Activated gamma-delta T cell (primary cell): Measurements from ENCODE around the gene FOXL1.

Experiments used
- DNase-seq: peaks from one replicate; lab custom pipeline; 2025; lab: John Stamatoyannopoulos, UW

FOXL1 gene

GRCh38 chr16:86568677-86569623, 9.4 kb upstream of the FOXL1 start:
- DNase-seq, result no peak

DNA sequence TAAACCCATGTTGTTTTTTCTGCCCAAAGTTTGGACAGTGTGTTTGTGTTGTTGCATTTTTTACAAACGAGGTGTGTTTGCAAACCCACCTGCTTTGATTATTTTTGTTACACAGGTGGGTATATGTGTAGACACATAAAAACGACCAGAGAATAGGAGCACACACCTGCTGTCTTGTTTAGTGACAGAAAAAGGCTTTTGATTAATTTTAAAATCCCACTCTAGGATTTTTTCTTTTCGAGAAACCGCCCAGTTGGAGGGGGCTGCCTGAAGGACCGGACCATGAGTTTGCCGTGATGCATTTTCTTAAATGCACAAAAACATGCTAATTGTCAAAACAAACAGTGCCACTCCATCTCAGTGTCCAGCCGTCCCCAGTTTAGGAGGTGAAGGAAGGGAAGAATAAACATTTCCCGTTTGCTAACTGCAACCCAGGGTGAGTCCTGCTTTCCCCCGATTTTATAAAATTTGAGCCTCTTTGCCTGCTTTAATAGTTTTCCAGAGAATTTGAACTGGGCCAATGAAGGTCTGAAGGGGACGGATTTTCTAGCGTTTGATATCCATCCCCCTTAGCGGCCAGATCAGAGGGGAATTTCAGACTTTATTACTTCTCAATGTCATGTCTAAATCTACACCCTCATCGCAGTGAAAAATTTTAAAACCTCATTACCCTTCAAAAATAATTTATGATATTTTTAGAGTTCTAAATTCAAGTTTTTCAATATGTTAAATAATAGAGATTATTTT, 8.5 kb upstream of the FOXL1 start:
- DNase-seq, result no peak

DNA sequence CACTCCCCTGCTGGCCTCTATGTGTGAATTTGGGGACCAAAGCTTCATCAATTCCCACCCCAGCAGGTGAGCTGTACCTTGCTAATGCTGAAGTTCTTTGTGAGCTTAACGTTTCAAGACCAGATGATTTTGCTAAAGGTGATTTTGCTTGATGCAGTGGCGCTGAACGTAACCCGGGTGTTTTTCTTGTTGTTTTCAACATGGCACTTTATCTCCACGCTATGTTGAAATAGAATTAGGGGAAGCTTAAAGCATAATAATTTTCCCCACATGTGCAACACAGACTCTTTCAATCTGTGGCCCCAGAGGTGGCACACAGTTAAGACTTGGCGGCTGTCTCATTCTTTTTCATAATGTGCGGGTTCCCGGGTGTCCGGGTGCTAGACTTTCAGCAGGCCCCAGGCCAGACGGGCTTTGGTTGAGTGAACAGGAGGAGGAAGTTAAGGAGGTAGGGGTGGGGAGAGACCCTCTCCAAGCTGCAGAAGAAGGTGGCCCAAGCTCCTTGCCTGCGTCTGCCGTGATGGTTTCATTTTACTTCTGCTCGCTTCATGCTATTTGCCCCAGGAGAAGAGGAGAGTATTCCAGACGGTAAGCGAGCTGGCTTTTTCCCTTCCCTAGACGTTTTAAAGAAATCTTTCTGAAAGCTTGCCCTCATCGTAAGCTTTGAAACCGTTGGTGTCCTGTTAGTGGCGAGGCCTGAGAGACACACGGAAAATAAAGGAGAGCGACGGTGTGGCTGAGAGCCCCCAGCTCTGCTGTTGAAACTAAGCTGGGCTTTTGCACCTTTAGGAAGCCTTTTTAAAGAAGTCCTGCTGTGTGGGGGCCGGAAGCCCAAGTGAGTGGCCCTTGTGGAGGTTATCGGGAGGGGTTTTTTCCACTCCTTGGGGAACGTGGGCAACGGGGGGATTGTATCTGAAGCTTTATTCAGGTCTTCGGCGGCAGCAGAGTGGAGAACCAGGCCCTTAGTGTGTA, 7.5 kb upstream of the FOXL1 start:
- DNase-seq, result no peak

DNA sequence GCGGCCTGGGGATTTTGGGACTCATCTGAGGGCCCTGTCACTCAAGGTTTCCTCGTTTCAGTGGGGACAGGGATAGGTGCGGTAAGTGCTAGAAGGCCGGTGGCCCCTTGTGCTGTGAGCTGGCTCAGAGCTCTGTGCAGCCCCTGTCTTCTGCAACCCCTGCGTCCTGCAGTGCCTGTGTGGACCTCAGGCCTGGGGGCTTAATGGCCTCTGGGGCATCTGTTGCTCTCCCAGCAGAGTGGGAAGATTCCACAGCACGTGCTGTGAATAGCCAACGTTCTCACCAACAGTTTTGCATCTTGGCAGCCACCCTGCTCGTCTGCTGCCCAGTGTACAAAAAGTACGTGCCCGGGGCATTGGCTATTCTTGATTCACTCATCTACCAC, 6.8 kb upstream of the FOXL1 start:
- DNase-seq, result no peak

DNA sequence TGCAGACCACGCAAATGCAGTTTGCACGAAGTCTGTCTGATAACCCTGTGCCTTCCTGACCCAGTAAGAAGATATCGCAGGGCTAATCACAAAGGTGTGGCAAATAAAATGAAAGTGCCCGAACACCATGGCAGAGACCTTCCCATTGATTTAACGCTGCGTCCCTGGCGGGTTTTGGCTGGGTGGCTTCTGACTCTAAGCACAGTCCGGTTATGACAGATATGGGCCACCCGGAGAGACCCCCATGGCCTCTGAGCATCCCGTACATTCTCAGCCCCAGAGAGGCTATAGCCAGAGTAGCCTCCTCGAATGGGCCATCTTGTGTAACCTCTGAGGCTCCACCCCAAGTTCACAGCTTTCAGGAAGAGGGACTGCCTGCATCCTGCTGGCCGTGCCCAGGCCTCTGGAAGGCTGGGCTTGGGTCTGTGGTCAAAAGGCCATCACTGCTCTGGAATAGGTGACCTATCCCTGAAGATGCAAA, 6.3 kb upstream of the FOXL1 start:
- no peak for DNase-seq

- DNase-seq, result no peak
Measured at GRCh38 chr16:86572606-86573005, 5.7 kb upstream of the FOXL1 start.

- DNase-seq, result no peak
Measured at GRCh38 chr16:86573215-86573614, 5.1 kb upstream of the FOXL1 start.

DNA sequence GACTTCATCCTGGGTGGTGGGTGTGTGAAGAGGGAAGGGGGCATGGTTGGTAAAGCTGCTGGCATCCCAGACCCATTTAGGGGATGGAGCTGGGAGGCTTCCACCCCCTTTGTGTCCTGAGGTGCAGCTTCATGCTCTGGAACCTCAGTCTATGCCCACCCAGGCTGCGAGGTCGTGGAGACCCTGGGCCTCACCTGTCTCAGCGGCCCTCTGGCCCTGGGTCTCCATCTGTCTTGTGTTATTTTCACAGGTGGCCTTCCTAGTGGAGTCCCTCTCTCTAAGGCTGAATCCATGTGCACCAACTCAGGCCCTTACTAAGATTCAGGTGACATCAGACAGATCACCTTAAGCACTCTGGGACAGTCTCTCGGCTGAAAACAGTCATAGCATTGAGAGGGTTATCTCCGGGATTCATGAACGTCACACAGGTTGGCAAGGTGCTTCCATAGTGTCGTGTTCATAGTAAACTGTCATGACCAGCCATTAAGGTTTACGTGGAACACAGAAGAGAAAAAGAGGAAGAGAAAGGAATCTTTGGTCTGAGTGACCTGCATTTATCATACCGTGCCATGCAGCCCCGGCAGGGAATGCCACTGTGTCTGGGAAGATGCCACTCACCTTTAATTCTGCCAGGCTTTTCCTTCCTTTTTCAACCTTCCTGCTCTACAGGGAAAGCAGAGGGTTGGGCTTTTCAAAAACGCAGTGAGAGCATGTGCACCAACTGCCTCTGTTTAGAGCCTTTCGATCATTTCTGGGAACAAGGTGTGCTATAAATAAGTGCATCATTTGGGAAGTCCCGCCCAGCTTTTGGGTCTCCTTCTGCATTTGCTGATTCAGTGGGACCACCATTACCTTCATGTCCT, 4.5 kb upstream of the FOXL1 start:
- DNase-seq, result no peak

DNA sequence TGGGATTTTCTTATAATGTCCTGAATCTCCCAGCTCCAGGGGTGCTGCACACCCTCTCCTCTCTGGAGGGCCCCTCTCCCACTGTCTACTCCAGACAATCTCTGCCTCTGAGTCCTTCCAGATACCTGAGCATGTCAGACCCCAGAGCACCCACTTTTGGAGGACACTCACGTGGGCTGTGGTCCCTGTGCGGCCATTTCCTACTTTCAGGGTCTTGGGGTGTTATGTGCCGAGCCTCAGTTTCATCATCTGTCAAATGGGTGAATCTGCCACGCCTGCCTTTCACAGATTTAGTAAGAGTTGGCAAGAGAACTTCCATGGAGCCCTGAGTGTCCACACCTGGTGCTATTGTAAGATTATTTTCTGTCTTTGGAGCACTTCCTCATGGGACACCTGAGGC, 3.7 kb upstream of the FOXL1 start:
- no peak for DNase-seq

DNA sequence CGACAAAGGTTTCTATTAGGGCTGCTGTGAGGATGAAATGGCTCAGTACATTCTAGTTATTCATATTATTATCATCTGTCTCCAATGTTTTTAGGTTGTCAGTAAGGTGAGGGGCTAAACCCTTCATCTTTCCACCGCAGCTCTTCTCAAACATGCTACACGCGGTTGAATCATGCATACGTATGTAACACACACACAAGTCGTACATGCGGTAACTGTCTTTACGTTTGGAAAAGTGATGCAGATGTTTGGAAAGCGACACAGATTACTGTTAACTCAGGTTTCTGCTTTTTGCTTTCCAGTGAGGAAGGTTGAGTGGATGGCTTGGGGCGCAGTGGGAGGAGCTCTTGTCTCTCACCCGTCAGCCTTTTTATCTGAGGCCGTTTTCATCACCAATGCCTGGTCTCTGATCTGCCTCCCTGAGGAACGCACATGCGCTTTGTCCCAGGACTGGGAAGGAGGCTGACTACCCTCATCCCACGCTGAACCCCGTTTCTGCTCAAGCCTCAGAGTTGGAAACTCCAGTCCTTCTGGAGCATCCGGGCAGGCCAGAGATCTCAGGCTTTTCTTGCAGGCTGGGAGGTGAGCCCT, 3.2 kb upstream of the FOXL1 start:
- DNase-seq, result no peak

- DNase-seq, result no peak
Measured at GRCh38 chr16:86575754-86576557, 2.4 kb upstream of the FOXL1 start.

- no peak for DNase-seq
Measured at GRCh38 chr16:86576591-86577313, 1.6 kb upstream of the FOXL1 start.

DNA sequence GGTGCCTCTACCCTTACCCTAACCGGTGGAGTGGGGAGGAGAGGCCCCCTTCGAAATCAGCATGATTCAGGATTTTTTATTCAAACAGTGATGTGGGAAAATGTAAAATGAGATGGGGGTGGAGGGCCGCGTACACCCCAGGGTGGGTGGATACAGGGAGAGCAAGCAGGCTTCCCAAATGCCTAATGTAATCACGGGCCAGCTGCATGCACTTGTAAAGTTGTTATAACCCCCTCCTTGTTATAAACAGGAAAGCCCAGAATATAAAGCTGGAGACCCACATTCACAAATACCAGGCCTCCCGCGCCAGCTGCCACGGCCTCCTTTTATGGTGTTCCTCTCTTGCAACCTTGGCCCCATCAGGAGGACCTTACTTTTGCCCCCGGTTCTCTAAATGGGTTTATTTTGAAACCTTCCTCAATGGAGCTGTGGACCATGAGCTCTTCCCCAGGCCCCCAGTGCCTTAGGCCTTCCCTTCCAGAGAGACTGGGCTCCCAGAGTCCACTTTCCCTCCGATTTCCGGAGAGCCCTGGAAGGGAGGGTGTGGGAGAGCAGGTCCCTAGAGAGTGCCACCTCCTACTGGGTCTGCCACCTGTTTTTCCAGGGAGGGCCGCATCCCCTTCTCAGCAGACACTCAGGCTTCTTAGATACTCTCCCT, 906 bp upstream of the FOXL1 start:
- no peak for DNase-seq

GRCh38 chr16:86578611-86579267, 390 bp downstream of the FOXL1 start:
- DNase-seq, result no peak

- DNase-seq, result no peak
Measured at GRCh38 chr16:86579268-86580062, 1.1 kb downstream of the FOXL1 start.

GRCh38 chr16:86580063-86580790, 1.9 kb downstream of the FOXL1 start:
- DNase-seq, result no peak
